ENCODE measurements around the gene GLB1L.
"Not testable (repeated sequence)": the region's sequence is repeated elsewhere in the genome, so short reads cannot be mapped to it uniquely, and the experiment has no call there.

Gene GLB1L

DNA sequence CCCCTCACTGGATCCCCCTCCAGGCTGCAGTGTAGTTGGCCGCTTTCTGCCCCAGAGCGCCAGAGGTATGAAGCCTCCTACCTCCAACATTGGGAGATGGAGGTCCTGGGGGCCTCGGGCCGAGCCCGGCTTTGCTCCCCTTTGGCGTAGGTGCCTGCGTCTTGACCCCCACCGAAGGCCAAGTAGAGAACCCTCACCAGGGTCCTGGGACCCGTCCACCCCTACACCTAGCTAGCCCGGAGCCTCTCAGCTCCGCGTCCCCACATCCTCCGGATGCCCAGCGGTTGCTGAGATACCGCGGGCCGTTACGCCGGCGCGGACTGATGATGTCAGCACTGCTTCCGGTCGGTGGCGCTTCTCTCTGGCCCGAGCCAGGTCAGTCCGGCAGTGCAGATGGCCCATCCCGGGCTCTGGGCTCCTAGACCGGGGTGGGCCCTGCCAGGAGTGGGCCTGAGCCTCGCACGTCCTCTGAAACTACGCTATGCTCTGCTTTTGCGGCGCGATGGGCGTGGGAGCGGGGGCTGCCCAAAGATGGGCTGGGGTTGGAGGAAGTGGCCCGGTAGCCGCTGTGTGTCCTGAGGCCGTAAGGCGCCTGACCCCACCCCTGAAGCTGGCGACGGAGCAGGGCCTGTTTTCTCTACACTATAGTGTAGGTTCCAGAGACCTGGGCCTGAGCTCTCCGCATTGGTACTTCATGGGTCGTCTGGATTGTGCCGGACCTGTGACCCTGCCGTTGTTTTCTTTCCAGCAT is at the start of gene GLB1L, which contains the start of gene STK16:
Gene GLB1L (minus strand): TSS at position 297 of the 751 bp plus-strand sequence. CDS start 1,871 bp downstream, outside the sequence.
Gene STK16 (plus strand): TSS at position 332 of the 751 bp plus-strand sequence. CDS start 521 bp downstream, outside the sequence.
- peak; percentile 94 for DNase-seq (ENCODE audit: low read depth)

DNA sequence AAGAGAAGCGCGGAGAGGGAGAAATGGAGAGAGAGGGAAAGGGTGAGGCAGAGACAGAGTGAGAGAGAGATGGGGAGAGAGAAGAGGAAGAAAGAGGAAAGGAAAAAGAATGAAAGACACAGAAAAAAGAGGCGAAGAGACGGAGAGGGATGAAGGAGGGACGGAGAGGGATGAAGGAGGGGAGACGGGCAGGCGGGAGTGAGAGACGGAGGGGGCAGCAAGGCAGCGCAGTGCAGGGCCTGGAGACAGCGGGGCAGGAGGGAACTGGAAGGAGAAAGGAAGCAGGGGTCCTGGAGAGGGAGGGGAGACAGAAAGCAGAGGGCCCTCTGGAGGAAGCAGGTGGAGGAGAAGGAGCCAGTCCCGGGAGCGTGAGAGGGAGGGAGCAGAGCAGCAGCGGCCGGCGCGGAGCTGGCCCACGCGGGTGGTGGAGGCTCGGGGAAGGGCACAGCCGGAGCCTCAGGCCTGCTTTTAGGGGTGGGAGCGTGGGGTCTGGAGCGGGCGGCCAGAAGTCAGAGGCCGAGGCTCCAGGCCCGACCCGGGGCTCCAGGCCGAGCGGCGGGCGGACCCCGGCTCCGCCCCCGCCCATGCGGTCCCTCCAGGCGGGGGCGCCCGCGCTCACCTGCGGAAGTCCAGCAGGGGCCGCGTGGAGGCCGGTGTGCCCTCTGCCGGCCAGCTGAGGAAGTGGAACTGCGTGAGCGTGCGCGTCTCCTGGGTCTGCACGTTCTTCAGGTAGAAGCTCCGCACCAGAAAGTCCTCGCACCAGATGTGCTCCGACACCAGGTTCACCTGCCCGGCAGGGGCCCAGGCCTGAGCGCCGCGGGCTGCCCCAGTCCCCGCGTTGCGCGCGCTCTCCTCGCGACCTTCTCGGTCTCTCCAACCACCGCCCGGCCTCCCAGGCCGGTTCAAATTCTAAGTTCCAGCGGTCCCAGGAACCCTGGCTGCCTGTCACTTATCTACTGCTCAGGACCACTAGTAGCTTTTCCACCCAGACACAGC is 49.4 kb upstream of the GLB1L start:
- peak; percentile 80 for DNase-seq (ENCODE audit: low read depth)

DNA sequence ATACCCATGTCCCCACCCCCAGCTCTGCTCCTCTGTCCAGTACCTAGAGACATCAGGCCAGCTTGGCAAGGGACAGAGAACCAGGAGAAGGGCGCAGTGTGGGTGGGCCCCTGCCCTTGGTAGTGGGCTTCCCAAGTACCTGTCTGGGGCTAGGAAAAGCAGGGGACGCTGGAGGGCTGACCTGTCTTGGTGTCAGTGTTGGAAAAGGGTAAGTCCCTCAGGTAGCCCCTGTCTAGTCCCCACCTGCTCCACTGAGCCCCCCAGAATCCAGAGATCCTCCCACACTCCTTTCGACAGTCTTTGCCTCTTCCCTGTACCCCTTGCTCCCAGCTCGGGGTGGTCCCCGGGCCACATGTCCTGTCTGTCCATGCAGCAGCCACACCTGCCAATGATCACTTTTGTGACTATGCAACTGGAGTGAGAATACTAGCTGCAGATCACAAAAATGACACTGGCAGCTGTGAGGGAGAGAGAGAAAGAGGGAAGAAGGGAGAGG is 48.5 kb upstream of the GLB1L start:
- DNase-seq (ENCODE audit: low read depth) = no peak

DNA sequence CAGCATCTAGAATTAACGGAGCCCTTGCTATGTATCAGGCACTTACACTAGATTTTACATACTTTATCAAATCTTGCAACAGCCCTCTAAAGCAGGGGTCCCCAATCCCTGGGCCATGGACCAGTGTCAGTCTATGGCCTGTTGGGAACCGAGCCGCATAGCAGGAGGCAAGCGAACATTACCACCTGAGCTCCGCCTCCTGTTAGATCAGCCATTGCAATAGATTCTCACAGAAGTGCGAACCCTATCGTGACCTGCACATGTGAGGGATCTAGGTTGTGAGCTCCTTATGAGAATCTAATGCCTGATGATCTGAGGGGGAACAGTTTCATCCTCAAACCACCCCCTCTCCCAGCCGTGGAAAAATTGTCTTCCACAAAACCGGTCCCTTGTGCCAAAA is 47.4 kb upstream of the GLB1L start:
- no peak for DNase-seq (ENCODE audit: low read depth)

DNA sequence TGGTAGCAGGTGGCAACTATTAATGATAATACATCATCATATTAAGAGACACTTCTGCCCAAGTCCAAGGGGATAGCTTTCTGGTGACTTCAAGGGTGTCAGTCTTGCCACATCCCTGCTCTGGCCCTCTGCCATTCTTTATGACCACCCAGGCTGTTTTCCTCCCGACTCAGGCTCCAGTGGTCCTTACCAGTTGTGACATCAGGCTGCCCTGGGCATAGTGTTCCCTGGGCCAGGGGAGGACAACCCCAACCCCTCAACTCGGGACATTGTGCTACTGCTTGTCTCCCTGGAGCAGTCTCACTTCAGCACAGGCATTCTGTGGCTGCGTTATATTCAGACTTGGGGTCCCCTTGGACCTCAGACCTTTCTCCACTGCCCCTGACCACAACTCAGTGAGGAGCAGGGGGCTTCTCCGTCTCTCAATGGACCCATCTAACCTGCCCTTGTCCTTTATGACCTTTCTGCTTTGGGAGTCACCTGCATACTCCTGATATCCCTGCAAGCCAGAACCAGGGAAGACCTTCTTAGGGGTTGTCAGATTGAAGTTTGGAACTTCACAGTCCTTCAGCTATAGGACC is 46.8 kb upstream of the GLB1L start:
- no peak for DNase-seq (ENCODE audit: low read depth)

DNA sequence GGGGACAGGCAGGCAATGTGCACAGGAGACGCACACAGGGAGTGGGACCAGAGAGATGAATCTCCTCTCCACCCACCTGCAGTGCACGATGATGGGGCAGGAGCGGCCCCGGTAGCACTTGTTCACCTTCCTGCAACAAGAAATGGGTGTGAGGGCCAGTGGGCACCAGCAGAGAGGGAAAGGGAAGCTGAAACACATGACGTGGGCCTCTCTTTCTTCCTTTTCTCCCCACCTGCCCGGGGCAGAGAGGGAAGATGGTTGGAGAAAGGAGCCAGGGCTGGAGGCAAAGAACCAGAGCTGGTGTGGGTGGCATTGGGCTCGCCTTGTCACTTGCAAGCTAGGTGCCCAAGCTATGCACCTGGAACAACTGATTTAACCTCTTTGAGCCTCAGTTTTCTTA is 46.1 kb upstream of the GLB1L start:
- DNase-seq (ENCODE audit: low read depth) = no peak

DNA sequence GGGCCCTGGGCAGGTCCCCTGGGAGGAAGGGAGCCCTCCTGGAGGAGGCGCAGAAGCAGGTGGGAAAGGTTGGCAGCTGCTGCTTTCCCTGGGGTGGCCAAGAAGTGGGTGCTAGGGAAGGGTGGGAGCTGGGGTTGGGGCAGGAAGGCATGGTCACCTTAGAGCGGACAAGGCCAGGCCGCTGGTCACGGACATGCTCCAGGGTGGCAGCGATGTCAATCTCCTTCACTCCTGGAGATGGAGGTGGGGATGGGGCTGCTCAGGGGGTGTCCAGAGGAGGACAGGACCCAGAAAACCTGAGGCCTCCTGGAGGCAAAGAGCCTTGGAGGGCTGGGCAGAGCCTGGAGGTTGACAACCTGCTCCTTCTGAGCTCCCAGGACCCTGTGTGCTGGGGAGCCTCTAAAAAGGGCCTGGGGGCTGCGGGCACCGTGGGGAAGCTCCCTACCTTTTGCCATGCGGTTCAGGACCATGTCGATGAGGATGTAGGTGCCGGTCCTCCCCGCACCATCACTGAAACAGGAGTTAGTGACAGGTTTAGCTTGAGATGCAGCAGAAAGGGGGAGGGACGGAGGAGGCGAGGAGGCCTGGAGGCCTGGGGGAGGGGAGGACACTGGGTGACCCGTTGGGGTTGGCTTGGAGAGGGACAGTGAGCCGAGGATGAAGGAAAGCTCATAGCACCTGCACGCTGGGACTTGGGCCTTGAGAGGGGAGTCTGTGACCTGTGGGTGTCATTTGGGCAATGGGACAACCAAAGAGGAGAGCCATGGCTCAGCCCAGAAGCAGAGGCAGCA is 45.3 kb upstream of the GLB1L start:
- no peak for DNase-seq (ENCODE audit: low read depth)

DNA sequence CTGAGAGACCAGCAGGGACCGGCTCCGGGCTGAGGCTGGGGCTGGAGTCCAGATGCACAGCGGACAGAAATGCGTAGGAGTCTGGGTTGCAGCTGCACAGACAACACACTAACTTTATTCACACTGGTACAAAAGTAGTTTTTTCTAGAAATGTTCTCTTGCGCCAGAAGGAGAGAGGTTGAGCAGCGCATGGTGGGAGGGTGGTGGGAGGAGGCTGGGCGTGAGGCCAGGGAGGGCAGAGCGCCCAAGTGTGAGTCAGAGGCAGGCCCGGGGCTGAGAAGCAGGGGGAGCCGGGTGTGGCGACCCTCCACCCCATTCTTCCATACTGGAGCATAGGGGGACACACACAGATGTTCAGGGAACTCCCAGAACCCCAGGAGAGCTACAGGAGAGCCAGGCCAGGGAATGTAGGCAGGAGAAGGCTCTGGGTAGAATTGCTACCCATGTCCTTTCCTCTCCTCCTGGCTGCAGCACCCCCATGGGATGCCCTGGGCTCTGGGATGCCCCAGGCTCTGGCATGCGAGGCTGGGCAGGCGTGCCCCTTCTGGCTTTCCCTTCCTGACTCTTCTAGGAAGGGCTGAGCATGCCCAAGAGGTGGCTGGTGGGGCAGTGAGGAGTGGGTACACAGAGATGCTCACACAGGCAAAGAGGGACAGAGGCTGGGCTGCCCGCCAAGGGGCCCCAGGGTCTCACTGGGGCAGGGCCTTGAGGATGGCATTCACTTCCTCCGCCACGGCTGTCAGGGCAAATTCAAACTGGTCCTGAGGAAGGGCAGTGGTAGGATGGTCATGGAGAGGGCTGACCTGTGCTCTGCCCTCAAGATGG is 44.5 kb upstream of the GLB1L start:
- DNase-seq (ENCODE audit: low read depth) = peak; percentile 60

DNA sequence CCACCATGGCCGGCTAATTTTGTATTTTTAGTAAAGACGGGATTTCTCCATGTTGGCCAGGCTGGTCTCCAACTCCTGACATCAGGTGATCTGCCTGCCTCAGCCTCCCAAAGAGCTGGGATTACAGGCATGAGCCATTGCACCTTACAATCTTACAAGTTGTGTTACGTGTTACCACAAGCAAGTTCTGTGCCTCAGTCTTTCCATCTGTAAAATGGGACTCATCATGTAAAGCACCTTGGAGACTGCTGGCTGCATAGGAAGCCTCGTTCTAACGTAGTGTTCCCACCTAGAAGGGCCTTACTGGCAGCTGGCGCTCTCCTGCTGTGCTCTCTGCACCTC is 43.9 kb upstream of the GLB1L start:
- DNase-seq (ENCODE audit: low read depth) = no peak

DNA sequence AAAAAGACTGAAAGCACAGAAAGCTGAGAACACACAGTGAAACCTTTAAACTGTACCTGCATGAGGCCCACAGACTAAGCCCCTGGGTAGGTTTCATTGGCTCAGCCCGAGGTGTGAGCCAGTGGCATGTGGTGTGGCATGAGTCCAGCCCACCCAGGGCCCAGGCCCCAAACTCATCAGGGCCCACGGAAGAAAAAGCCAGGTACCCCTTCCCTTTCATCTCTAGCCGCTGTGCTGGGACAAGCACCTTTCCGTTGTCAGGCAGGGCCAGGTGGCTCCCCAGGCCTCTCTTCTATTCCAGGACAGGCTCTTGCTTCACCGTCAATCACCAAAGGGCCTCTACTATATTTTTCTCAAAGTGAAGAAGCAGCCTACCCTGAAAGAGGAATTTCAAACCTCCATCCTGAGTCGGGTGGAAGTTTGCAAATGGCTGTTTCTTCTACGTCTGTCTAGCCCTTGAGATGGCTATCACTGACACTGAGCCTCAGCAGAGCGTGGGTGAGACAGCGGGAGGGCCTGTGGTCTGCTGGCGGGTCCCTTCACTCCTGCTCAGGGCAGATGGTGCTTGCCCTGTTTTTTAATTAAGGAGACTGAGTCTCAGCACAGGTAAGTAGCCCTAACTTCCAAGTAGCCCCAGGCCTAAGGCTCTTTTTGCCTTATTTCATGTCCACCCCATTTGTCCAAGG is 42.5 kb upstream of the GLB1L start:
- no peak for DNase-seq (ENCODE audit: low read depth)

DNA sequence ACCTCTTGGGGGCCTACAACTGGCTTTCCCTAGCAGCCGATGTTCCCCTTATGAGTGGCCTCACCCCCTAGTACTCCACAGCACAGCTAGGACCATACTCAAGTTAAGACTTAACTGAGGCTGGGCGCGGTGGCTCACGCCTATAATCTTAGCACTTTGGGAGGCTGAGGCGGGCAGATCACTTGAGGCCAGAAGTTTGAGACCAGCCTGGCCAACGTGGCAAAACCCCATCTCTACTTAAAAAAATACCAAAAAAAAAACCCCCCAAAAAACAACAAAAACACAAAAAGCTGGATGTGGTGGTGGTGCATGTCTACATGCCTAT is 41.8 kb upstream of the GLB1L start:
- not testable (repeated sequence) for DNase-seq (ENCODE audit: low read depth)

DNA sequence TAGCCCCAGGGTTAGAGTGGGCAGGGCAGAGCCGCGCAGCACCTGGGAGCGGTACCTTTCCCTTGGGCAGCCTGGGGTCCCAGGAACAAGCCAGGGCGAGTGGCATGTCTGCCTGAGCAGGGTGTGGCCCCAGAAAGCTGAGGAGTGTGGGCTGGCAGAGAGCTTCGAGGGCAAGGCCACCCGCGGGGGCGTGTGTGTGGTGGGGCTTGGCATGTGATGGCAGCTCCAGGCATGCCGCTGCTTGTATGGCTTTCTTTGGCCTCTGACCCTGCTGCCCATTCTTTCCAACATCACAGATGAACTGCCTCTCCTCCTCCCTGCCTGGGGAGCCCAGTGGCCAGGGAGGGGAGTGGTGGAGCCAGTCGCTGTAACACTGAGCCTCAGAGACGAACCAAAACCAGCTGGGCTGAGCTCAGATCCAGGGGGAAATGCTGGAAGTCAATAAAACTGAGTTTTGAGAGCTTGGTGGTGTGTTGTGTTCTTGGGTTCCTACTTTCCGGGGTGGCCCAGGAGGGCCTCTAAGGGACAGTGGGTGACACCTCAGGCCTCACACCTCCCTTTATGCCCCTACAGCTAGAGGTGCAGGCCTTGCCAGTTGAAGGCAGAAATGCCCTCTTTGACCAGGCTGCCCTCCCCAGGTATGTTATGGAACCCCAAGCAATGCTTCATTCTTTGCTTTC is 41.3 kb upstream of the GLB1L start:
- no peak for DNase-seq (ENCODE audit: low read depth)

DNA sequence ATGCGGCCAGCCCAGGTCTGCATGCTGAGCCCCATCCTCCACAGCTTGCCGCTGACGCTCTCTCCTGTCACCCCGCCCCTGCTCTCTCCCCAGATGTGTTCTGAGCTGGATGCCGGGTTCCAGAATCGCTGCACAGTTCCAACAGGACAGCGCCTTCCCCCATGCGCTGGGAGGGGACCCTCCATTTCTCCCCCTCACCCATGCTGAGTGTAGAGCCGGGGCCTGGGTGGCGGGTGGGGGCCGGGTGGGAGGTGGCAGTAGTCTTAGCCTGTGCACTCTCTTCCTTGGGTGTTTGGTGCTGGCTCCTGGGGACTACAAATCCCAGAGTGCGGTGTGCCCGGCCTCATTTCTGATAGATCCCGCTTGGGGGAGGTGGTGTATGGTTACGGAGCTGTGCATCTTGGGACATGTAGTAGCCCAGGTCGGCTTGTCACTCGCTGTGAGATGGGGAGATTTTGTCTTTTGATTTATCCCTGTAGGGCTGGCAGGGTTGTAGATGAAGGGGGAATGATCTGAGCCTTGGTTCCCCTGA is 40.7 kb upstream of the GLB1L start:
- DNase-seq (ENCODE audit: low read depth) = no peak

DNA sequence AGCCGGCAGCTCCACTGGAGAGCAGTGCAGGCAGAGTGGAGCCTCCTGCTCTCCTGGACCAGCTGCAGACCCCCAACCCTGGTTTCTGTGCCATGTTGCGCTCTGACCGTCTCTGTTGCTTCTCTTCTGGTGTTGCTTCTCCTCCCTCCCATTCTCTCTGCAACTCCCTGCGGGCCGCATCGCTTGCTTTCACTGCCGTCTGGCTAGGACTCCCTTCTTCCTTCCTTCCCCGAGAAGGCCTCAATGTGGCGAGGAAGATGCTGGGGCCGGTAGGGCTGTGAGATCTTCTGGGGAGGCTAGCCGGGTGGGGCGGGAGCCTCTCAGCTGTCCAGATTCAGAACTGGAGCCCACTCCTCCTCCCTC is 40.1 kb upstream of the GLB1L start:
- DNase-seq (ENCODE audit: low read depth) = no peak

DNA sequence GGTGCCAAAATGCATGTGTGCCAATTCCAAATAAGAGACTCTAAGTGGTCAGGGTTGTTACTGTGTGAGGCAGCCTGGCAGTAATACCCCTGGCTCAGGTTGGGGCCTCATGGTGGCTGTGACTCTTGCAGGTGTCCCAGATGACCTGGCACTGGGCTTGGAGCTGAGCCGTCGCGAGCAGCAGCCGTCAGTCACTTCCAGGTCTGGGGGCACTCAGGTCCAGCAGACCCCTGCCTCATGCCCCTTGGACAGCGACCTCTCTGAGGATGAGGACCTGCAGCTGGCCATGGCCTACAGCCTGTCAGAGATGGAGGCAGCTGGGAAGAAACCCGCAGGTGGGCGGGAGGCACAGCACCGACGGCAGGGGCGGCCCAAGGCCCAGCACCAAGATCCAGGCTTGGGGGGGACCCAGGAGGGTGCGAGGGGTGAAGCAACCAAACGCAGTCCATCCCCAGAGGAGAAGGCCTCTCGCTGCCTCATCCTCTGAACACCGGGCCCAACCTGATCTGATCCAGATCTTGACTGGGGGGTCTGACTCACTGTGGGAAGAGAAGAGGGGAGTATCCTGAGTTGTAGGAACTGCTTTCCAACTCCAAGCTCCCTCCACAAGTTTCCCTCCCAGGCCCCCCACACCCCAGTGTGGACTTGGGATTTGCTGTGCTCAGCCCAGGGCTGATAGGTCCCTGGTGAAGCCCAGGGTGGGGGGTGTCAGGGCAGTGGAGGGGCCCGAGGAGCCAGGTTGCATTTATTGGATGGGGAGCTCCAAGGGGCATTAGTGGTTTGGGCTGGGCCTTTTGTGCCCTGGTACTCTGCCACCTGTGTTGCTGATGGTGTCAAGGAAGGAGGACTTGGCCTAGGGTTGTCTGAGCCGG is 39.5 kb upstream of the GLB1L start:
- DNase-seq (ENCODE audit: low read depth) = no peak

DNA sequence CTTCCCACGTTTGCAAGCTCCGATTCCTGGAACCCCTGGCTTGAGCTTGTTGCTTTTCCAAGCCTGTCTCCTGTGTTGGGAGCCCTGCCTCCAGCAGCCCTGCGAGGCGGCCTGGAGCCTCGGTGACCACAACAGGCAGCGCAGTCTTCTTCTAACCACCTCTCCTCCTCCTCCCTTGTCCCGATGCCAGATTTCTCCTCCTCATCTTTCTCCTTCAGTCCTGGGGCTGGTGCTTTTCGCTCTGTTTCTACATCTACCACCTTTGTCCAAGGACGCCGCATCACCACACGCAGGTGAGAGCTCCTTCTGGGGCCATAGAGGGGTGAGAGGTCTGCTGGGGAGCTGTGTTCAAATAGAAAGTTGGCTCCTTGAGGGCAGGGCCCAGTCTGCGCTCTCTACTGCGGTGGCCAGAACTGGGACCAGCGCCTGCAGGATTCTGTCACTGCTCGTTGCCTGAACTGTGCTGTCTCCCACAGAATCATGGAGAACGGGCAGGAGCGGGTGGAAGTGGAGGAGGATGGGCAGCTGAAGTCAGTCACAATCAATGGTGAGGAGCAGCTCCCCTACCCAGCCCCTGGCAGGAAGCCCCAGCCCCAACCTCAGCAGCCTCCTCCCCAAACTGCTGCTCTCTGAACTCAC is 37.8 kb upstream of the GLB1L start:
- DNase-seq (ENCODE audit: low read depth) = no peak

DNA sequence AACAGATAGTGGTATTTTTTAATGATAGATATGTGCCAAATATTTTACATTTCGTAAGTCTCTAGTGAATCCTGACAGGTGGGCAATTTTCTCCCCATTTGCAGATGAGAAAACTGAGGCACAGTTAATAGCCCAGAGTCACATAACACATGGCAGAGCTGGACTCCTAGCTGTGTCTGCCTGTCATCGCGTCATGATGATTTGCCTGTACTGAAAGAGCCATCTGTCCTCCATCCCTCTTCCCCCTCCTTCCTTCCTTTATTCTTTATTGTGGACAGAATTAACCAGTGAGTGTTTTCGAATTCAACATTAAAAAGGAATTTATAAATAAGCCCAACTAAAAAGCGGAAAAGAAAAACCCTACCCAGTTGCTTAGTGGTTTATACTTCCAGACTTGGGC is 37.1 kb upstream of the GLB1L start:
- DNase-seq (ENCODE audit: low read depth) = no peak

DNA sequence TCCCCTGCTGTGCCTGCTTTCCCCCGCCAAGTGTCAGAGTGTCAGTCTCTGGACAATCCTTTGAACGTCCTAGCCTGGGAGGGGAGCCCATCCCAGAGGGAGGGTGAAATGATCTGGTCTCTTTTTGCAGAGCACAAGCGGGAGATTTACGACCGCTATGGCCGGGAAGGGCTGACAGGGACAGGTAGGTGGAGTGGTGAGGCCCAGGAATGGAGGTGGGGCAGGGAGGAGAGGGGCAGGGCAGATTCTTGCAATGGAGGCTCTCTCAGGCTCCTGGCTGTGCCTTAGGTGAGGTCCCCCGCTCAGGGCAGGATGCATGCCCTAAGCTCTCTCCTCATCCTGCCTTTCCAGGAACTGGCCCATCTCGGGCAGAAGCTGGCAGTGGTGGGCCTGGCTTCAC is 36.3 kb upstream of the GLB1L start:
- DNase-seq (ENCODE audit: low read depth) = no peak
